Measurements from ENCODE around the gene SERPINE3. TPM values are rescaled to one million over a fixed set of nuclear protein-coding genes. Genes with fewer than 3 reads are reported as not detected.

Gene SERPINE3
- total RNA-seq, result not detected in 2 replicates

- intact Hi-C loops (cut with micrococcal nuclease), result no loop called here
Measured at GRCh38 chr13:51339354-51339753, at the start of gene SERPINE3. Gene SERPINE3 (plus strand): TSS chr13:51339691. CDS start chr13:51341092, 1,401 bp downstream.

- intact Hi-C loops (cut with micrococcal nuclease), result no loop called here
Measured at GRCh38 chr13:51291341-51291740, 48.1 kb upstream of the SERPINE3 start.

- intact Hi-C loops (cut with micrococcal nuclease), result no loop called here
Measured at GRCh38 chr13:51292000-51292565, 47.4 kb upstream of the SERPINE3 start.

DNA sequence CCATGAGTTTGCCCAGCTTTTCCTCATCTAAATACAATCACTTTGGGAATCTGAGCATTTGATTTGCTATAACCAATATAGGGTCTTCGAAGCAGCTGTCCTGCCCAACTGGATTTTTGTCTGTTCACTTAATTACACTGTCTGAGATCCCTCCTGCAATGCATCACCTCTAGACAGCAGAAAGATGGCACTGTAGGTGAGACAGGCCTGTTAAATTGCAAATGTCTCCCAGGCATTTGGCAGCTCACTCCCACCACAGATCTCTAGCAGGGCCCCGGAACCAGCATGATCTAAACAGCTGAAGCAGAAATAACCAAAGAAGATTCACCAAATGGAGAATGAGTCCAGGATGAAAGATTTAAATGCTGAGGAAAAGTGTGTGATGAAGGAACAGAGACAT, 41.9 kb upstream of the SERPINE3 start:
- intact Hi-C loops (cut with micrococcal nuclease), result no loop called here

DNA sequence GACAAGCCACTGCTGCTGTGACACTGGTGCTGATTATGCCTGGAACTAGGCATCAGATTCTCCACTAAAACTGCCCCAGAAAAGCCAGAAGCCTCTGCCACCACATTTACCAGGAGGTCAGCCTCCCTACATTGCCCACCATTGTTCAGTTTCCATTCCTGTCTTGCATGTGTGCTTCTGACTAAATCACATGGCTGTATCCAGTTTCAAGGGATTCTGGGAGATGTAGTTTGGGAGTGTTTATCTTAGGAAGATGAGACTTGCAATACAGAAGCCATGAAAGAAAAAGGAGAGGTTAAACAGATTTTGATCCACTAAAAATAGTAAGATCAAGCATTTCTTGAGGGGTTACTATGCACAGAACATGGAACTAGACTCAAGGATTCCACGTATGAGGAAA, 40.7 kb upstream of the SERPINE3 start:
- intact Hi-C loops (cut with micrococcal nuclease), result no loop called here

GRCh38 chr13:51303063-51303552, 36.4 kb upstream of the SERPINE3 start:
- intact Hi-C loops (cut with micrococcal nuclease), result no loop called here

- intact Hi-C loops (cut with micrococcal nuclease), result no loop called here
Measured at GRCh38 chr13:51303882-51304281, 35.6 kb upstream of the SERPINE3 start.

GRCh38 chr13:51305271-51305967, 34.1 kb upstream of the SERPINE3 start:
- intact Hi-C loops (cut with micrococcal nuclease), result no loop called here

DNA sequence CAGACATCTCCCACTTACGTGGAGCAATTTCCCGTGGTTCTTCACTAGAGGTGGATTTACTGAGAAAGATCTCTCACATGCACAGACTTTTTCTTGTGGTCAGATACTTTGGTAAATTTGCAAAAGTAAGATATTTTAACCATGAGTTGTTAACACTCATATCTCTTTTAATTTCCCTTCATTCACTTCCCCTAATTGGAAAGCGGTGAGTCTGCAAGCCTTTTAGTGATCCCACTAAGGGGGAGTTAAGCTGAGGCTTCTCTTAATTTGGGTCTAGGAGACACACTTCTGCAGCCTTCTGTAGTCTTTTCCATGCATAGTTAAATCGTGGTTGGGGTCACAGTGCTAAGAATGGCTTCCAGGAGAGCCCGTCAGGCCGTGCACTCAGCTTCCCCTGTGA, 30.7 kb upstream of the SERPINE3 start:
- intact Hi-C loops (cut with micrococcal nuclease), result no loop called here

GRCh38 chr13:51311231-51311630, 28.3 kb upstream of the SERPINE3 start:
- intact Hi-C loops (cut with micrococcal nuclease), result no loop called here

DNA sequence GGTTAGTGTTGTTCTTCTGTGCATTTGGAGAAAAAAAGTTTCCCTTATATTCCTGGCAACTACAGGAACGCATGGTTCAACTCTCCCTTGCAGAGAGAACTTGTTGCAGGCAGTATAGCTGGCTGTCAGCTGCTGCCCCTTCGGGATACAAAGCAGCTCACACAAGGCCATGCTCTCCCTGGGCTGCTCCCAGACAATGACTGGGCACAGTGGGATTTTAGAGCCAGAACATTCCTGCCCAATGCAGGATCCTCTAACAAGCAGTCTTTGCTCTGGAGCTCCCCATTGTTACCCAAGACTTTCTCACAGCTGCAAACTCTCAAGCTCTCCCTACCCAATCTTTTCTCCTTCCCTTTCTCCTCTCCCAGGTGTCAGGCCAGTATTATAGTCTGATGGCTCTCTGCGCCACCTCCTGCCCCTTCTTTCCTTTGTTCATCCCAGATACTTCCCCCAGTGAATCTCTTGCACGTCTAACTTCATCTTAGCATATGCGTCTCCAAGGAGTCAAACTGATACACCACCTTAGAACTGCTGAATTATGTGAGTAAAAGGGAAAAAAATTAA, 27.5 kb upstream of the SERPINE3 start:
- intact Hi-C loops (cut with micrococcal nuclease), result no loop called here

- intact Hi-C loops (cut with micrococcal nuclease), result no loop called here
Measured at GRCh38 chr13:51313619-51314018, 25.9 kb upstream of the SERPINE3 start.

DNA sequence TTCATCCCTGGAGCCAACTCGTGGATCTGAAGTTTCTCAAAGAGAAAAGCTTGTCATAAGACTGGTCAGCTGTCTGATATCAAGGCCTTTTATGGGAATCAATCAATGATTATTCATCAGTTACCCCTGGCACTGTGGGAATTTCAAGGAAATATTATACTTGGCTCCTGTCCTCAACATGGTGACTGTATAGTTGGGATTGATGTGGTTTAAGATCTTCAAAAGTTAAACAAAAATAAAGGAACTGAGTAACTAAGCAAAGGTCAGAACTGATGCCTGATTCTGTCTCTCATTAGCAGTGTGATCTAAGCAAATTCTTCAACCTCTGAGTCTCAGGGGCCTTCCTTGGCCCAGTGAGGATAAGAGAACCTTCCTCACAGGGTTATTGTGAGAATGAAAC, 22.2 kb upstream of the SERPINE3 start:
- intact Hi-C loops (cut with micrococcal nuclease), result no loop called here

DNA sequence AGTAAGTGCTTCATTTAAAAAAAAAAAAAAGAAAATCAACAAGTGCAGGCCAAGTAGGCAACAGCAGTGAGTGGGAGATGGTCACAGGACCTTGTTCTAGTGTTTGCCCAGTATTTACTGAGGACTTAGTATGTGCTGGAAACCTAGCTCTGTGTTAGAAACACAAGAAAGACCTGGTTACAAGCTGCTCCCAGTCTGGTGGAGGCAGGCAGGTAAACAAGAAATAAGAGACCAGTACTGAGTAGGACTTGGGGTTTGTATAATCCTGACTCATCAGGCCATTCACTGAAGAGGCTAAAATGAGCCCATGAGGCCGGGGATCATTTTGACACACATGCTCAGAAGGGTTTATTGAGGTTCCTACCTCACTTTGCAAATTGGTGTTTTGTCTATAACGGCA, 21.5 kb upstream of the SERPINE3 start:
- intact Hi-C loops (cut with micrococcal nuclease), result no loop called here

GRCh38 chr13:51318876-51319275, 20.6 kb upstream of the SERPINE3 start:
- intact Hi-C loops (cut with micrococcal nuclease), result no loop called here

DNA sequence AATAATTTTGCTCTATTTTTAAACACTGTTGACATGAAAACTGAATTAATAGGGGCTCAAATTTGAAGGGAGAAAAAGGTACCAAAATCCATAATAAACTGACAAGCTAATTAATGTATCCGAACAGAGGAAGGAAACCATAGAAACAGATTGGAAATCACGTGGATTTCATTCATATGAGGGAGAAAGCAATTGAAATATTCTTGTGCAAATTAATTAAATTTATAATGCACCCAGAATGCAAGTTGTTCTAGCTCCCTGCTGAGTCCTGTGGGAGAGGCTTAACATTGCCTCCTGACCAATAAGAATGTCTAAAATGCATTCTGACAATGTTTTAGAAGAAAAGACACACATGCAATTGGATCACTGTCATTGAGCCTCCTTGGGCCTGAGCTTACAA, 17.7 kb upstream of the SERPINE3 start:
- intact Hi-C loops (cut with micrococcal nuclease), result no loop called here

GRCh38 chr13:51322826-51323225, 16.7 kb upstream of the SERPINE3 start:
- intact Hi-C loops (cut with micrococcal nuclease), result no loop called here

- intact Hi-C loops (cut with micrococcal nuclease), result no loop called here
Measured at GRCh38 chr13:51323824-51324511, 15.5 kb upstream of the SERPINE3 start.

DNA sequence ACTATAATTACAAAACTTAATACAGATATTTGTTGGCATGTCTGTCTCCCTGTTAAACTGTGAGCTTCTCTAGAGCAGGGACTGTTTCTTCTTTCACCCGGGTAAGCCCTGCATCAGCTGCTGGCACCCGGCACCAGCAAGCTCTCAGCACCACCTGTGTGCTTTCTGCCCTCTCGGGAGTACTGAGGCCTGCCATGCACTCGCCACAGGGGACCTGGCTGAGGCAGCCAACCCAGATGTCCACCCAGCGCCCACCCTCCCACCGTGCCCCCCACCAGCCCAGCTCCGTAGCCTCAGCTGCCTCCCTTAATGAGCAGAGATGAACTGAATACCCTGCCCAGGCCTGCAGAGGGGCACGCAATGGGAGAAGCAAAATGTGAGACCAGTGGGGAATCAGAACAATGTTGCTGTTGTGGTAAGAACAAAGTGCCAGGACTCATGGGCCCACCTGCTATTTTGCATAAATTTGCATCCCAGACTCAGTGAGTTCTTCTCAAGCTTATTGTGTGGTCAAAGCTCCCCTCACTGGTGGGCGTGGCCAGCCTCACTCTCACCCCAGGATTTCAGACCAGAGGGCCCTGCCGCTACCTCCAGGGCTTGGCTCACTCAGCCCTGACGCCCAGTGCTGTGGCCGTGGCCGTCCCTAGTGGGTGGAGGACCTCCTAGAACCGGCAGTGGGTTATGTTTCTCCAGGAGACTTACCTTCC, 14.6 kb upstream of the SERPINE3 start:
- intact Hi-C loops (cut with micrococcal nuclease), result no loop called here

GRCh38 chr13:51325837-51326236, 13.7 kb upstream of the SERPINE3 start:
- intact Hi-C loops (cut with micrococcal nuclease), result no loop called here

- intact Hi-C loops (cut with micrococcal nuclease), result no loop called here
Measured at GRCh38 chr13:51326777-51327176, 12.7 kb upstream of the SERPINE3 start.

DNA sequence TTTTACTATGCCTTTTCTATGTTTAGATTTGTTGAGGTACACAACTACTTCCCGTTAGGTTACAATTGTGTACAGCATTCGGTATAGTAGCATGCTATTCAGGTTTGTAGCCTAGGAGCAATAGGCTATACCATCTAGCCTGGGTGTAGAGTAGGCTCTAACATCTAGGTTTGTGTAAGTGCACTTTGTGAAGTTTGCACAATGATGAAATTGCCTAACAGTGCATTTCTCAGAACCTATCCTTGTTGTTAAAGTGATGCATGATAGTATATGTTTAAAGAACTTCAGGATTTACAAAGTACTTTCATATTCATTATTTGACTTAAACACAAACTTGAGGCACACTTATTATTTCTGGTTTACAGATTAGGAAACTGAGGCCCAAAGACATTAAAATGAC, 11.5 kb upstream of the SERPINE3 start:
- intact Hi-C loops (cut with micrococcal nuclease), result no loop called here

Measured in T-helper 2 cell treated with Interferon-gamma antibody and Interleukin-4, amounts not matched to agents 100 ng/mL and 5 ng/mL, for 36 hours (primary cell).